Uterus (tissue), 4 donors: Measurements from ENCODE around the gene RSRC1. TPM values are rescaled to one million over a fixed set of nuclear protein-coding genes. Genes with fewer than 3 reads are reported as not detected.

Source experiments
- DNase-seq, 2 donors: peaks; one replicate each; pipeline ENCODE4 v3.0.0-alpha.2; 2019 to 2020
- H3K27ac ChIP-seq, 2 donors: fragments of 200-600 bp; sonication (generic); 1 replicate in 1 of 2; 2 replicates in 1 of 2; pipeline ENCODE4 v1.5.1; 2016 to 2018
- H3K27me3 ChIP-seq, 2 donors: fragments of 200-600 bp; sonication (generic); one replicate each; pipeline ENCODE4 v1.5.1; 2018 to 2019; ENCODE audit warnings: control low read depth in 1 of 2
- H3K36me3 ChIP-seq, 2 donors: fragments of 200-600 bp; sonication (generic); one replicate each; pipeline ENCODE4 v1.5.1; 2019; ENCODE audit warnings: control low read depth in 1 of 2
- H3K4me1 ChIP-seq, 2 donors: fragments of 200-600 bp; sonication (generic); one replicate each; pipeline ENCODE4 v1.5.1; 2018 to 2019; ENCODE audit warnings: control low read depth in 1 of 2
- H3K4me3 ChIP-seq, 2 donors: fragments of 200-600 bp; sonication (generic); 1 replicate in 1 of 2; 2 replicates in 1 of 2; pipeline ENCODE4 v1.5.1; 2018 to 2019; ENCODE audit warnings: mild to moderate bottlenecking in 1 of 2
- H3K9me3 ChIP-seq, 2 donors: fragments of 200-600 bp; sonication (generic); one replicate each; pipeline ENCODE4 v1.5.1; 2019; ENCODE audit warnings: control low read depth in 1 of 2
- CTCF ChIP-seq, 4 experiments: fragments of 200-600 bp in 2 of 4; fragments of 450-650 bp in 2 of 4; sonication (generic) in 2 of 4; IDR thresholded peaks; one replicate each; pipeline ENCODE4 v1.5.1; 2016 to 2019; ENCODE audit warnings: antibody characterized with exemption in 4 of 4, mild to moderate bottlenecking in 2 of 4, moderate library complexity in 1 of 4
- POLR2A ChIP-seq, 2 donors: fragments of 450-650 bp; IDR thresholded peaks; one replicate each; pipeline ENCODE4 v1.6.1; 2016; ENCODE audit warnings: antibody characterized with exemption in 2 of 2, mild to moderate bottlenecking in 1 of 2, moderate library complexity in 1 of 2
- intact Hi-C: fragments of 100-400 bp; cut with DNase I; formaldehyde crosslinking; loops from one replicate; pipeline ENCODE4 v1.15.1; 2023; ENCODE audit warnings: low total_unique reads
- total RNA-seq, 4 donors: library from RNA; depleted of rRNA in 3 of 4; stranded (reverse); fragments of >200 nt in 3 of 4; gene quantifications; one replicate each; pipeline versions ENCODE4 v1.1.0 to v1.2.4, GENCODE V29; 2014 to 2023
- donor health status: DM: yes; HTN: yes; CAD: no.

RSRC1 gene
- total RNA-seq, 4 donors from 2014 or later, result 24.1 to 128 (median 60.6) TPM

- no peak overlapping the region for H3K27ac ChIP-seq
- H3K27me3 ChIP-seq, result no peaks in the 10 kb centered on the region
- no peak for DNase-seq
- TF ChIP-seq CTCF (IDR thresholded peaks at IDR 0.05), result no peak
- no peak for TF ChIP-seq POLR2A (IDR thresholded peaks at IDR 0.05)
- no peaks in the 10 kb centered on the region for H3K36me3 ChIP-seq
- intact Hi-C loops, result no loop called here
- H3K9me3 ChIP-seq, result no peaks in the 10 kb centered on the region
- no peak overlapping the region for H3K4me3 ChIP-seq
- H3K4me1 ChIP-seq, result no peaks in the 10 kb centered on the region
These were observed 251.0 kb downstream of the RSRC1 start for GRCh38 chr3:158360756-158361448.

- Histone ChIP-seq H3K9me3 (no peaks in the 10 kb centered on the region), H3K4me3 (no peak overlapping the region), H3K4me1 (no peaks in the 10 kb centered on the region), H3K27me3 (no peaks in the 10 kb centered on the region), H3K27ac (no peak overlapping the region), H3K36me3 (no peaks in the 10 kb centered on the region)
- intact Hi-C loops, result no loop called here
- TF ChIP-seq CTCF (IDR thresholded peaks at IDR 0.05) (no peak), POLR2A (IDR thresholded peaks at IDR 0.05) (no peak)
- DNase-seq, result no peak
These were observed 258.4 kb downstream of the RSRC1 start for GRCh38 chr3:158368271-158368670.

GRCh38 chr3:158369279-158369678 lies 259.4 kb downstream of the RSRC1 start:
- no peak for DNase-seq
- intact Hi-C loops, result no loop called here
- Histone ChIP-seq H3K4me1 (no peaks in the 10 kb centered on the region), H3K27ac (no peak overlapping the region), H3K4me3 (no peak overlapping the region), H3K9me3 (no peaks in the 10 kb centered on the region), H3K36me3 (no peaks in the 10 kb centered on the region), H3K27me3 (no peaks in the 10 kb centered on the region)
- TF ChIP-seq CTCF (IDR thresholded peaks at IDR 0.05), result no peak
- TF ChIP-seq POLR2A (IDR thresholded peaks at IDR 0.05), result no peak

- TF ChIP-seq POLR2A (IDR thresholded peaks at IDR 0.05) (no peak), CTCF (IDR thresholded peaks at IDR 0.05) (no peak)
- no peak overlapping the region for H3K27ac ChIP-seq
- no peaks in the 10 kb centered on the region for H3K27me3 ChIP-seq
- no peaks in the 10 kb centered on the region for H3K4me1 ChIP-seq
- H3K36me3 ChIP-seq, result no peaks in the 10 kb centered on the region
- no peak for DNase-seq
- no peak overlapping the region for H3K4me3 ChIP-seq
- intact Hi-C loops, result no loop called here
- H3K9me3 ChIP-seq, result no peaks in the 10 kb centered on the region
These were observed 269.6 kb downstream of the RSRC1 start for GRCh38 chr3:158379517-158379916.

GRCh38 chr3:158381262-158381868 lies 271.5 kb downstream of the RSRC1 start:
- no peaks in the 10 kb centered on the region for H3K36me3 ChIP-seq
- no peak for TF ChIP-seq CTCF (IDR thresholded peaks at IDR 0.05)
- TF ChIP-seq POLR2A (IDR thresholded peaks at IDR 0.05), result no peak
- no peaks in the 10 kb centered on the region for H3K9me3 ChIP-seq
- no peak overlapping the region for H3K27ac ChIP-seq
- H3K27me3 ChIP-seq, result no peaks in the 10 kb centered on the region
- intact Hi-C loops, result no loop called here
- no peak overlapping the region for H3K4me3 ChIP-seq
- no peak for DNase-seq
- H3K4me1 ChIP-seq, result no peaks in the 10 kb centered on the region
